ENCODE data around the gene SYCP2. TPM values are rescaled to one million over a fixed set of nuclear protein-coding genes. Genes with fewer than 3 reads are reported as not detected.

SYCP2 gene
- total RNA-seq, 1 experiment from 2014 or later = 0.70 TPM

- no peak overlapping the region for H2AFZ ChIP-seq (ENCODE audit: low read length)
- H3K4me2 ChIP-seq (ENCODE audit: insufficient read depth, insufficient read length, low read length) = no peak overlapping the region
- no peaks in the 10 kb centered on the region for H3K9me3 ChIP-seq (ENCODE audit: control insufficient read depth, low read depth, low read length)
- TF ChIP-seq CTCF (conservative IDR thresholded peaks at IDR 0.05) = no peak
- H2AK5ac ChIP-seq (ENCODE audit: insufficient read length, low read length) = no peak overlapping the region
- Mint-ChIP-seq H3K9me3 (peaks cover 3 to 23% of the 10 kb centered on the region in 2 experiments; a peak in 3 of 5 replicates), H3K4me1 (no peaks in the 10 kb centered on the region), H3K36me3 (ENCODE audit: insufficient read depth in 1 of 3, low read depth in 3 of 3) (no peaks in the 10 kb centered on the region), H3K27me3 (ENCODE audit: low read depth) (peaks cover 24% of the 10 kb centered on the region), H3K27ac (no peak overlapping the region), H3K4me3 (no peak overlapping the region)
- no peak overlapping the region for H4K91ac ChIP-seq (ENCODE audit: insufficient read length, low read depth, low read length)
- H3K23me2 ChIP-seq (ENCODE audit: insufficient read length, low read depth, low read length, poor library complexity, severe bottlenecking) = no peaks in the 10 kb centered on the region
- H3K9ac ChIP-seq (ENCODE audit: extremely low read depth, insufficient read length, low read length) = no peak overlapping the region
- H3K23ac ChIP-seq (ENCODE audit: insufficient read length, low read depth, low read length) = no peak overlapping the region
- DNase-seq = no peak
- H3T11ph ChIP-seq (ENCODE audit: low read length) = no peak overlapping the region
- H3K56ac ChIP-seq (ENCODE audit: insufficient read length, low read depth, low read length) = no peak overlapping the region
- no peak overlapping the region for H4K5ac ChIP-seq (ENCODE audit: insufficient read length, low read depth, low read length)
- no peaks in the 10 kb centered on the region for H3K79me1 ChIP-seq (ENCODE audit: insufficient read depth, low read depth, low read length, poor library complexity, severe bottlenecking)
- no peaks in the 10 kb centered on the region for H4K20me1 ChIP-seq (ENCODE audit: control insufficient read depth, insufficient read depth, insufficient read length)
- no peak overlapping the region for H2BK5ac ChIP-seq (ENCODE audit: insufficient read length, low read length)
- no peak overlapping the region for H2BK15ac ChIP-seq (ENCODE audit: low read depth, low read length)
- no peak overlapping the region for H3K14ac ChIP-seq (ENCODE audit: insufficient read depth, low read length)
- no peaks in the 10 kb centered on the region for H3K4me1 ChIP-seq (ENCODE audit: insufficient read depth, low read length)
- no peak overlapping the region for H4K8ac ChIP-seq (replicated peaks; ENCODE audit: insufficient read length, low read depth, low read length)
- H3K27me3 ChIP-seq (ENCODE audit: insufficient read depth, low read length) = no peaks in the 10 kb centered on the region
- WGBS (ENCODE audit: extremely low coverage, insufficient read length, low lambda C conversion rate) = no CpG with 5 or more reads among the region's 4 CpGs
- H2BK12ac ChIP-seq (ENCODE audit: insufficient read length, low read depth, low read length) = no peak overlapping the region
- no peak overlapping the region for H3K27ac ChIP-seq (ENCODE audit: insufficient read length, low read depth, low read length)
- no peak overlapping the region for H3K4ac ChIP-seq (ENCODE audit: low read depth, low read length)
- H2BK120ac ChIP-seq (ENCODE audit: low read depth, low read length, poor library complexity, severe bottlenecking) = no peak overlapping the region
- no peak overlapping the region for H3K18ac ChIP-seq (ENCODE audit: insufficient read length, low read depth, low read length)
- no peaks in the 10 kb centered on the region for H3K79me2 ChIP-seq (ENCODE audit: insufficient read depth, low read length)
- H2BK20ac ChIP-seq (ENCODE audit: low read depth, low read length, poor library complexity, severe bottlenecking) = no peak overlapping the region
Measured at GRCh38 chr20:59861401-59861800, 72.0 kb downstream of the SYCP2 start.

All from H9 (cell line).